Heart left ventricle (tissue), 16 donors: ENCODE measurements around the gene LAMB4. TPM values are rescaled to one million over a fixed set of nuclear protein-coding genes. Genes with fewer than 3 reads are reported as not detected.

ENCODE experiments used
- ATAC-seq, 4 donors: fragments of 200-7000 bp; cut with Tn5 transposase; one replicate each; pipeline ENCODE4 v1.9.1; 2020 to 2022; ENCODE audit warnings: moderate library complexity in 4 of 4, mild to moderate bottlenecking in 3 of 4, moderate number of reproducible peaks in 1 of 4
- DNase-seq, 5 donors: peaks; one replicate each; pipeline ENCODE4 v3.0.0-alpha.2; 2020
- H3K27ac ChIP-seq, 12 donors: fragments of 200-600 bp; sonication (generic) in 4 of 12; one replicate each; pipeline versions ENCODE4 v1.5.0 to v1.8.0; 2016 to 2022; ENCODE audit warnings: mild to moderate bottlenecking in 2 of 12
- H3K27me3 ChIP-seq, 9 donors: fragments of 200-600 bp; sonication (generic) in 2 of 9; one replicate each; pipeline versions ENCODE4 v1.5.1 to v1.8.0; 2016 to 2022; ENCODE audit warnings: mild to moderate bottlenecking in 3 of 9
- H3K36me3 ChIP-seq, 9 donors: fragments of 200-600 bp; sonication (generic) in 2 of 9; one replicate each; pipeline versions ENCODE4 v1.5.0 to v1.8.0; 2018 to 2022; ENCODE audit warnings: mild to moderate bottlenecking in 2 of 9
- H3K4me1 ChIP-seq, 12 donors: fragments of 200-600 bp; sonication (generic) in 4 of 12; one replicate each; pipeline versions ENCODE4 v1.5.0 to v1.8.0; 2016 to 2022; ENCODE audit warnings: mild to moderate bottlenecking in 3 of 12
- H3K4me3 ChIP-seq, 12 donors: fragments of 200-600 bp; sonication (generic) in 4 of 12; one replicate each; pipeline versions ENCODE4 v1.5.0 to v1.8.0; 2017 to 2022; ENCODE audit warnings: mild to moderate bottlenecking in 9 of 12, moderate library complexity in 4 of 12
- H3K9me3 ChIP-seq, 12 donors: fragments of 200-600 bp; sonication (generic) in 4 of 12; one replicate each; pipeline versions ENCODE4 v1.5.0 to v1.8.0; 2016 to 2022; ENCODE audit warnings: mild to moderate bottlenecking in 1 of 12
- CTCF ChIP-seq, 12 donors: fragments of 200-600 bp; sonication (generic) in 4 of 12; IDR thresholded peaks; one replicate each; pipeline versions ENCODE4 v1.5.0 to v1.8.0; 2018 to 2022; ENCODE audit warnings: antibody characterized with exemption in 12 of 12, mild to moderate bottlenecking in 5 of 12
- POLR2A ChIP-seq, 2 donors: fragments of 450-650 bp; IDR thresholded peaks; one replicate each; pipeline ENCODE4 v1.6.1; 2017; ENCODE audit warnings: antibody characterized with exemption in 2 of 2, mild to moderate bottlenecking in 2 of 2, moderate library complexity in 2 of 2
- WGBS, 4 donors: extraction: QIAGEN DNeasy Blood & Tissue Kit in 2 of 4; methylation state at CpG; one replicate each; pipeline versions ENCODE4 v1.1.5 to v1.1.7; 2013 to 2018; 5-methylcytosine and 5-hydroxymethylcytosine counted together
- intact Hi-C, 10 donors: fragments of 100-400 bp; cut with DNase I; formaldehyde crosslinking; loops; one replicate each; pipeline versions ENCODE4 v1.11.1 to v1.14.2; 2022
- polyA plus RNA-seq, 2 donors: library from polyadenylated mRNA; stranded (reverse); fragments of 200-250 nt; gene quantifications; one replicate each; pipeline ENCODE4 v1.2.3, GENCODE V29; 2013
- total RNA-seq, 9 donors: library from RNA; depleted of rRNA in 2 of 9; stranded (reverse); fragments of >200 nt in 2 of 9; fragmentation: NEBNext Ultra II Directional in 3 of 9; extraction: Animal tissue kit (Norgen Biotek cat#: 25700) in 3 of 9; gene quantifications; one replicate each; pipeline versions ENCODE4 v1.1.0 to v1.2.4, GENCODE V29; 2016 to 2023
- donor health status: ischemic (EF 13 %, LVEDD 7.1; RV severe dilation, severe dysfunction).
- donor health status: healthy with polysubstance abuse.
- donor health status: DM: no; HTN: yes; CAD: no.
- donor health status: DM: no; HTN: no; CAD: no.
- donor health status: ischemic (EF 25% LVEDD 6.9; RV normal size, moderate dysfunction).
- donor health status: ischemic (EF 25% LVEDD 5.7; RV mildly dilated, moderate dysfunction).
- donor health status: healthy.
- donor health status: DM: yes; HTN: yes; CAD: no.
- donor health status: ischemic (EF 35%, LVEDD 5.7; RV mildly dilated, moderate dysfunction).
- donor health status: nonischemic (EF 11% LVEDD 7.7; RV severe dilation, severe dysfunction).
- donor health status: DM: yes; HTN: yes; CAD: no.
- donor health status: PGD.
- donor health status: ischemic (EF 29% LVEDD 5.4; RV normal size, mild dysfunction).
- donor health status: nonischemic (EF 23%, LVEDD 6.1; RV moderate dilation, normal function).

The LAMB4 gene
- total and polyA plus RNA-seq, 11 donors = 0.19 to 0.31 (median 0.26) TPM; not detected in 4

GRCh38 chr7:108138911-108139310 lies 8.8 kb upstream of the LAMB4 start:
- no peak for ATAC-seq
- H3K27me3 ChIP-seq = no peaks in the 10 kb centered on the region
- intact Hi-C loops = no loop called here
- no peak for TF ChIP-seq CTCF (IDR thresholded peaks at IDR 0.05)
- no peak for TF ChIP-seq POLR2A (IDR thresholded peaks at IDR 0.05)
- H3K27ac ChIP-seq = no peak overlapping the region
- H3K4me3 ChIP-seq = no peak overlapping the region
- H3K9me3 ChIP-seq = no peaks in the 10 kb centered on the region
- no peak for DNase-seq
- peaks cover 0 to 8% (median 0%) of the 10 kb centered on the region in 12 donors for H3K4me1 ChIP-seq
- no peaks in the 10 kb centered on the region for H3K36me3 ChIP-seq

GRCh38 chr7:108137993-108138392 lies 7.8 kb upstream of the LAMB4 start:
- TF ChIP-seq CTCF (IDR thresholded peaks at IDR 0.05) (no peak), POLR2A (IDR thresholded peaks at IDR 0.05) (no peak)
- intact Hi-C loops = no loop called here
- WGBS, 4 donors = 89 to 94% (median 90%) methylated on average over 4 of the region's 4 CpGs
- DNase-seq (no peak), ATAC-seq (no peak)
- Histone ChIP-seq H3K4me1 (peaks cover 0 to 8% (median 0%) of the 10 kb centered on the region in 12 donors), H3K27me3 (no peaks in the 10 kb centered on the region), H3K4me3 (no peak overlapping the region), H3K36me3 (no peaks in the 10 kb centered on the region), H3K9me3 (no peaks in the 10 kb centered on the region), H3K27ac (no peak overlapping the region)

- TF ChIP-seq POLR2A (IDR thresholded peaks at IDR 0.05) = no peak
- TF ChIP-seq CTCF (IDR thresholded peaks at IDR 0.05) = no peak
- DNase-seq (no peak), ATAC-seq (no peak)
- H3K4me3 ChIP-seq = no peak overlapping the region
- H3K36me3 ChIP-seq = no peaks in the 10 kb centered on the region
- 82 to 100% (median 96%) methylated on average over 3 of the region's 3 CpGs for WGBS, 4 donors
- H3K9me3 ChIP-seq = no peaks in the 10 kb centered on the region
- H3K27ac ChIP-seq = no peak overlapping the region
- H3K4me1 ChIP-seq = peaks cover 0 to 8% (median 0%) of the 10 kb centered on the region in 12 donors
- H3K27me3 ChIP-seq = no peaks in the 10 kb centered on the region
- intact Hi-C loops = no loop called here
These were observed 6.9 kb upstream of the LAMB4 start for GRCh38 chr7:108137040-108137439.

- WGBS, 4 donors = 67 to 77% (median 73%) methylated on average over 4 of the region's 4 CpGs
- intact Hi-C loops = no loop called here
These were observed 6.1 kb upstream of the LAMB4 start for GRCh38 chr7:108136191-108136688.

More at GRCh38 chr7:108136191-108136688, 6.1 kb upstream of the LAMB4 start:
- H3K27ac ChIP-seq = no peak overlapping the region
- DNase-seq = no peak
- H3K9me3 ChIP-seq = no peaks in the 10 kb centered on the region
- peaks cover 0 to 8% (median 0%) of the 10 kb centered on the region in 12 donors for H3K4me1 ChIP-seq
- H3K27me3 ChIP-seq = no peaks in the 10 kb centered on the region
- TF ChIP-seq CTCF (IDR thresholded peaks at IDR 0.05) = no peak
- TF ChIP-seq POLR2A (IDR thresholded peaks at IDR 0.05) = no peak
- no peak for ATAC-seq
- H3K4me3 ChIP-seq = no peak overlapping the region
- H3K36me3 ChIP-seq = no peaks in the 10 kb centered on the region
